Subcutaneous adipose tissue (tissue), 4 donors: ENCODE measurements around the gene URB1. TPM values are rescaled to one million over a fixed set of nuclear protein-coding genes. Genes with fewer than 3 reads are reported as not detected.

ENCODE experiments used
- CTCF ChIP-seq: fragments of 450-650 bp; IDR thresholded peaks from one replicate; pipeline ENCODE4 v1.5.1; 2016; ENCODE audit warnings: low read depth, mild to moderate bottlenecking, control low read depth, antibody characterized with exemption, moderate library complexity
- total RNA-seq, 4 donors: library from RNA; depleted of rRNA; stranded (reverse); fragments of >200 nt; gene quantifications; one replicate each; pipeline ENCODE4 v1.1.0, GENCODE V29; 2016

The URB1 gene
- total RNA-seq, 4 donors from 2014 or later, result 9.3 to 18.6 (median 14.2) TPM

- no peak for TF ChIP-seq CTCF
These were observed 14.8 kb downstream of the URB1 start for GRCh38 chr21:32377991-32378390.

GRCh38 chr21:32377506-32377905, 15.3 kb downstream of the URB1 start:
- no peak for TF ChIP-seq CTCF

GRCh38 chr21:32372755-32373154, 20.1 kb downstream of the URB1 start:
- no peak for TF ChIP-seq CTCF

- TF ChIP-seq CTCF, result no peak
These were observed 20.9 kb downstream of the URB1 start for GRCh38 chr21:32371913-32372314.

GRCh38 chr21:32370998-32371766, 21.6 kb downstream of the URB1 start:
- TF ChIP-seq CTCF, result no peak

- no peak for TF ChIP-seq CTCF
These were observed 24.4 kb downstream of the URB1 start for GRCh38 chr21:32368386-32368785.

GRCh38 chr21:32367158-32367557, 25.7 kb downstream of the URB1 start:
- TF ChIP-seq CTCF, result no peak
